22Rv1 (cell line): Measurements from ENCODE around the gene PPP6R2.

ENCODE experiments used
- ZFX ChIP-seq: fragments of 450-650 bp; IDR thresholded peaks from 2 replicates; pipeline ENCODE4 v1.6.1; 2017; ENCODE audit warnings: antibody characterized with exemption, borderline replicate concordance
- TF ChIP-seq, protein P1 (sequence below): fragments of 450-650 bp; IDR thresholded peaks from 2 replicates; pipeline ENCODE4 v1.5.1; 2017; ENCODE audit warnings: mild to moderate bottlenecking

DNA sequence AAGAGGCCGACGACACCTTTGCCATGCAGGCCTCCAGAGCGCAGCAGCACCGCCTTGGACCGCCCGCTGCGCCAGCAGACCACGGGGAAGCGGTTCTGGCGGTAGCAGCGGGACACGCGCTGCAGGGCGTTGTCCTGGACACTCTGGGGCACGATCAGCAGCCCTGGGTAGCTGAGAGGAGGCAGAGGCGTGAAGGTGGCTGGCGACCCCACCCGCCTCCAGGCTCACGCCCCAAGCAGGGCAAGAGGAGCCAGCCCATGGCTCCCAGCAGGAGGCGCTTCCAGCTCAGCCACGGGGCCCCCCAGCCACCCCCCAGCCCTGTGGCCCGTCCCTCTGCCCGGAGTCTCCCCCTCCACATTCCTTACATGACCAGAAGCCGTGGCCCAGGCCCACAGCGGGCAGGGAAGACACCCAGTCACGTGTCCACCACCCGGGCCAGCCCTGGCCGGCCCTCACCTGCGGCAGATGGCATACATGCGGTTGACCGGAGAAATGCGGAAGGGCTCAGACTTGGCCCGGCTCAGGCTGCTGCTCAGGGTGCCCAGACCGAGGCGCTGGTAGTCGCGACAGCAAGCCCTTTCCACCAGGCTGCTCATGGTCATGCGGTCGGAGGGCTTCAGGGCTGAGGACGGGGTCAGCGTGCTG, 116.5 kb downstream of the PPP6R2 start:
- TF ChIP-seq, protein P1, sequence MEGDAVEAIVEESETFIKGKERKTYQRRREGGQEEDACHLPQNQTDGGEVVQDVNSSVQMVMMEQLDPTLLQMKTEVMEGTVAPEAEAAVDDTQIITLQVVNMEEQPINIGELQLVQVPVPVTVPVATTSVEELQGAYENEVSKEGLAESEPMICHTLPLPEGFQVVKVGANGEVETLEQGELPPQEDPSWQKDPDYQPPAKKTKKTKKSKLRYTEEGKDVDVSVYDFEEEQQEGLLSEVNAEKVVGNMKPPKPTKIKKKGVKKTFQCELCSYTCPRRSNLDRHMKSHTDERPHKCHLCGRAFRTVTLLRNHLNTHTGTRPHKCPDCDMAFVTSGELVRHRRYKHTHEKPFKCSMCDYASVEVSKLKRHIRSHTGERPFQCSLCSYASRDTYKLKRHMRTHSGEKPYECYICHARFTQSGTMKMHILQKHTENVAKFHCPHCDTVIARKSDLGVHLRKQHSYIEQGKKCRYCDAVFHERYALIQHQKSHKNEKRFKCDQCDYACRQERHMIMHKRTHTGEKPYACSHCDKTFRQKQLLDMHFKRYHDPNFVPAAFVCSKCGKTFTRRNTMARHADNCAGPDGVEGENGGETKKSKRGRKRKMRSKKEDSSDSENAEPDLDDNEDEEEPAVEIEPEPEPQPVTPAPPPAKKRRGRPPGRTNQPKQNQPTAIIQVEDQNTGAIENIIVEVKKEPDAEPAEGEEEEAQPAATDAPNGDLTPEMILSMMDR = no peak
- no peak for TF ChIP-seq ZFX
